ENCODE data around the gene SMARCA2.

DNA sequence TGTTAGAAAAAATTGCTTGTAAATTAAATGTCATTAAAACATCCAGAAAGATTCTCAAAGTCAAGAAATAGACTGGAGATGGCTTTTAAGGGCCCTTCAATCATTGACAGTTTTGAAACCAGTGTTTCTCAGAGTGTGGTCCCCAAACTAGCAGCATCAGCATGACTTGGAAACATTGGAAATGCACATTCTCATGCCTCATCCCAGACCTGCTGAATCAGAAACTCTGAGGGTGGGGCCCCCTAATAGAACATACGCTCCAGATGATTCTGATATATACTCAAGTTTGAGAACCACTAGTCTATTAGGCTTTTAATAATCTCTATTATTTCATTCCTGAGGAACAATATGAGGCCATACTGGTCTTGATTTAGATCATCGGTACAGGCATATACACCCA lies 181.6 kb downstream of the SMARCA2 start:
- TF ChIP-seq CTCF (IDR thresholded peaks at IDR 0.05), result no peak
- TF ChIP-seq EZH2phosphoT487 (IDR thresholded peaks at IDR 0.05), result no peak
- no peak for TF ChIP-seq EZH2 (IDR thresholded peaks at IDR 0.05)
